HG03571 (cell line): ENCODE results near the gene BRCC3.
A peak's percentile ranks its signal among the peaks of the same experiment; 100 is the strongest.

Experiments used
- ATAC-seq: cut with Tn5 transposase; IDR thresholded peaks from one replicate; pipeline ENCODE4 v1.9.1; 2021; ENCODE audit not compliant: unreplicated experiment

Gene BRCC3

GRCh38 chrX:155056877-155057792, 14.2 kb upstream of the BRCC3 start:
- ATAC-seq: peak; percentile 61

GRCh38 chrX:155061760-155062159, 9.5 kb upstream of the BRCC3 start:
- ATAC-seq: no peak

- ATAC-seq: no peak
These were observed 6.1 kb upstream of the BRCC3 start for GRCh38 chrX:155065035-155065734.

GRCh38 chrX:155068165-155068564, 3.1 kb upstream of the BRCC3 start:
- ATAC-seq: no peak

GRCh38 chrX:155069414-155069813, 1.9 kb upstream of the BRCC3 start:
- no peak for ATAC-seq

- ATAC-seq: no peak
These were observed 1.3 kb upstream of the BRCC3 start for GRCh38 chrX:155070038-155070437.

- peak; percentile 28 for ATAC-seq
These were observed 689 bp upstream of the BRCC3 start for GRCh38 chrX:155070663-155070974.

GRCh38 chrX:155071694-155072280, 479 bp downstream of the BRCC3 start:
- peak; percentile 16 for ATAC-seq

GRCh38 chrX:155086202-155086840, 15.0 kb downstream of the BRCC3 start:
- ATAC-seq: no peak

- ATAC-seq: no peak
These were observed 15.8 kb downstream of the BRCC3 start for GRCh38 chrX:155086961-155087735.

- no peak for ATAC-seq
These were observed 23.3 kb downstream of the BRCC3 start for GRCh38 chrX:155094468-155095061.

GRCh38 chrX:155105919-155106318, 34.6 kb downstream of the BRCC3 start:
- no peak for ATAC-seq

GRCh38 chrX:155108427-155108826, 37.1 kb downstream of the BRCC3 start:
- no peak for ATAC-seq

GRCh38 chrX:155112171-155112570, 40.9 kb downstream of the BRCC3 start:
- no peak for ATAC-seq

- no peak for ATAC-seq
These were observed 41.8 kb downstream of the BRCC3 start for GRCh38 chrX:155113097-155113496.

GRCh38 chrX:155115174-155115819, 44.0 kb downstream of the BRCC3 start:
- ATAC-seq: no peak

GRCh38 chrX:155127465-155127864, 56.2 kb downstream of the BRCC3 start:
- no peak for ATAC-seq

- no peak for ATAC-seq
These were observed 56.6 kb downstream of the BRCC3 start for GRCh38 chrX:155127940-155128339.

GRCh38 chrX:155132110-155132509, 60.8 kb downstream of the BRCC3 start:
- no peak for ATAC-seq

GRCh38 chrX:155134255-155134654, 62.9 kb downstream of the BRCC3 start:
- ATAC-seq: no peak
